A549 (cell line): Measurements from ENCODE around the gene GULP1.

Source experiments
- CEBPB ChIP-seq, 2 experiments: fragments of >200 bp in 1 of 2; sonication (Bioruptor Twin) in 1 of 2; formaldehyde crosslinking in 1 of 2; IDR thresholded peaks; 2 replicates each; pipeline ENCODE4 v1.6.1; 2012 to 2016
- EP300 ChIP-seq, 2 experiments: fragments of >200 bp; sonication (Bioruptor Twin); formaldehyde crosslinking; IDR thresholded peaks; 2 replicates in 1 of 2; 3 replicates in 1 of 2; pipeline ENCODE4 v1.6.1; 2016 to 2017
- MAFK ChIP-seq: fragments of 450-650 bp; IDR thresholded peaks from 2 replicates; pipeline ENCODE4 v1.6.1; 2014; ENCODE audit not compliant: partially characterized antibody
- POLR2A ChIP-seq: IDR thresholded peaks from 2 replicates; pipeline ENCODE4 v1.6.1; 2012; ENCODE audit warnings: mild to moderate bottlenecking, low read length
- RCOR1 ChIP-seq: fragments of 150-350 bp; IDR thresholded peaks from 2 replicates; pipeline ENCODE4 v1.6.1; 2014; ENCODE audit warnings: antibody characterized with exemption, low read length, low read depth
- ZFP36 ChIP-seq: fragments of 450-650 bp; IDR thresholded peaks from 2 replicates; pipeline ENCODE4 v1.6.1; 2014; ENCODE audit warnings: borderline replicate concordance; ENCODE audit not compliant: partially characterized antibody
- TF ChIP-seq, protein P1 (sequence below): fragments of >200 bp; sonication (Bioruptor Twin); formaldehyde crosslinking; IDR thresholded peaks from 3 replicates; pipeline ENCODE4 v1.5.1; 2016
- TF ChIP-seq, protein P2 (sequence below): fragments of 250-450 bp; sonication (Bioruptor Pico); IDR thresholded peaks from 2 replicates; pipeline ENCODE4 v1.5.0; 2021; ENCODE audit warnings: mild to moderate bottlenecking, moderate library complexity, borderline replicate concordance
- TF ChIP-seq, protein P3 (sequence below): fragments of 450-650 bp; IDR thresholded peaks from 2 replicates; pipeline ENCODE4 v1.6.1; 2014; ENCODE audit warnings: antibody characterized with exemption
- TF ChIP-seq, protein P4 (sequence below): fragments of 150-350 bp; IDR thresholded peaks from 2 replicates; pipeline ENCODE4 v1.6.1; 2014; ENCODE audit warnings: low read depth, mild to moderate bottlenecking, low read length
- TF ChIP-seq, protein P5 (sequence below): IDR thresholded peaks from 2 replicates; pipeline ENCODE4 v1.6.1; 2012
- TF ChIP-seq, protein P6 (sequence below): IDR thresholded peaks from 2 replicates; pipeline ENCODE4 v1.6.1; 2012; ENCODE audit warnings: low read depth, borderline replicate concordance

DNA sequence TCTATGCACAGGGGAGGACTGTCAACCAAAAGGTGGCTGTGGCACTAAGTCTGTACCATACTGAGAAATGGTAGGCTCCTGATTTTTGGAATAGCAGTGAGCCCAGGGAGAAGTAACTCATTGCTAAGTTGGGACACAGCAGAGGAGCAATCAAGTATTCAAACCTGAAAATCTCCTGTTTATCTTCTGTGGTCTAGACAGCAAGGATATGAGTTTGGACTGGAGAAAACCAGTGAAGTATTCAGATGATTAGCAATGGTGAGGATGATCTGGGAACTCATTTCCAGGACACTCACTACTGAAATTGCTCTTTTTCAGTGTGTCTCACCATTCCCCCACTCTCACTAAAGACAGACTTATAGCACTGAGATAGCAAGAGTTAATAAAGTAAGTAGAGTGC is 112.0 kb downstream of the GULP1 start:
- TF ChIP-seq, protein P1, sequence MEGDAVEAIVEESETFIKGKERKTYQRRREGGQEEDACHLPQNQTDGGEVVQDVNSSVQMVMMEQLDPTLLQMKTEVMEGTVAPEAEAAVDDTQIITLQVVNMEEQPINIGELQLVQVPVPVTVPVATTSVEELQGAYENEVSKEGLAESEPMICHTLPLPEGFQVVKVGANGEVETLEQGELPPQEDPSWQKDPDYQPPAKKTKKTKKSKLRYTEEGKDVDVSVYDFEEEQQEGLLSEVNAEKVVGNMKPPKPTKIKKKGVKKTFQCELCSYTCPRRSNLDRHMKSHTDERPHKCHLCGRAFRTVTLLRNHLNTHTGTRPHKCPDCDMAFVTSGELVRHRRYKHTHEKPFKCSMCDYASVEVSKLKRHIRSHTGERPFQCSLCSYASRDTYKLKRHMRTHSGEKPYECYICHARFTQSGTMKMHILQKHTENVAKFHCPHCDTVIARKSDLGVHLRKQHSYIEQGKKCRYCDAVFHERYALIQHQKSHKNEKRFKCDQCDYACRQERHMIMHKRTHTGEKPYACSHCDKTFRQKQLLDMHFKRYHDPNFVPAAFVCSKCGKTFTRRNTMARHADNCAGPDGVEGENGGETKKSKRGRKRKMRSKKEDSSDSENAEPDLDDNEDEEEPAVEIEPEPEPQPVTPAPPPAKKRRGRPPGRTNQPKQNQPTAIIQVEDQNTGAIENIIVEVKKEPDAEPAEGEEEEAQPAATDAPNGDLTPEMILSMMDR, result no peak
- no peak for TF ChIP-seq EP300 (IDR thresholded peaks at IDR 0.05)
- no peak for TF ChIP-seq POLR2A
- TF ChIP-seq ZFP36, result no peak
- no peak for TF ChIP-seq MAFK
- TF ChIP-seq, protein P2, sequence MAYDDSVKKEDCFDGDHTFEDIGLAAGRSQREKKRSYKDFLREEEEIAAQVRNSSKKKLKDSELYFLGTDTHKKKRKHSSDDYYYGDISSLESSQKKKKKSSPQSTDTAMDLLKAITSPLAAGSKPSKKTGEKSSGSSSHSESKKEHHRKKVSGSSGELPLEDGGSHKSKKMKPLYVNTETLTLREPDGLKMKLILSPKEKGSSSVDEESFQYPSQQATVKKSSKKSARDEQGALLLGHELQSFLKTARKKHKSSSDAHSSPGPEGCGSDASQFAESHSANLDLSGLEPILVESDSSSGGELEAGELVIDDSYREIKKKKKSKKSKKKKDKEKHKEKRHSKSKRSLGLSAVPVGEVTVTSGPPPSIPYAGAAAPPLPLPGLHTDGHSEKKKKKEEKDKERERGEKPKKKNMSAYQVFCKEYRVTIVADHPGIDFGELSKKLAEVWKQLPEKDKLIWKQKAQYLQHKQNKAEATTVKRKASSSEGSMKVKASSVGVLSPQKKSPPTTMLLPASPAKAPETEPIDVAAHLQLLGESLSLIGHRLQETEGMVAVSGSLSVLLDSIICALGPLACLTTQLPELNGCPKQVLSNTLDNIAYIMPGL (CRISPR knock-in tag), result no peak
- TF ChIP-seq, protein P3, sequence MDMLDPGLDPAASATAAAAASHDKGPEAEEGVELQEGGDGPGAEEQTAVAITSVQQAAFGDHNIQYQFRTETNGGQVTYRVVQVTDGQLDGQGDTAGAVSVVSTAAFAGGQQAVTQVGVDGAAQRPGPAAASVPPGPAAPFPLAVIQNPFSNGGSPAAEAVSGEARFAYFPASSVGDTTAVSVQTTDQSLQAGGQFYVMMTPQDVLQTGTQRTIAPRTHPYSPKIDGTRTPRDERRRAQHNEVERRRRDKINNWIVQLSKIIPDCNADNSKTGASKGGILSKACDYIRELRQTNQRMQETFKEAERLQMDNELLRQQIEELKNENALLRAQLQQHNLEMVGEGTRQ, result no peak
- no peak for TF ChIP-seq CEBPB (IDR thresholded peaks at IDR 0.05)
- TF ChIP-seq, protein P4, sequence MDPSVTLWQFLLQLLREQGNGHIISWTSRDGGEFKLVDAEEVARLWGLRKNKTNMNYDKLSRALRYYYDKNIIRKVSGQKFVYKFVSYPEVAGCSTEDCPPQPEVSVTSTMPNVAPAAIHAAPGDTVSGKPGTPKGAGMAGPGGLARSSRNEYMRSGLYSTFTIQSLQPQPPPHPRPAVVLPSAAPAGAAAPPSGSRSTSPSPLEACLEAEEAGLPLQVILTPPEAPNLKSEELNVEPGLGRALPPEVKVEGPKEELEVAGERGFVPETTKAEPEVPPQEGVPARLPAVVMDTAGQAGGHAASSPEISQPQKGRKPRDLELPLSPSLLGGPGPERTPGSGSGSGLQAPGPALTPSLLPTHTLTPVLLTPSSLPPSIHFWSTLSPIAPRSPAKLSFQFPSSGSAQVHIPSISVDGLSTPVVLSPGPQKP, result no peak
- TF ChIP-seq, protein P5, sequence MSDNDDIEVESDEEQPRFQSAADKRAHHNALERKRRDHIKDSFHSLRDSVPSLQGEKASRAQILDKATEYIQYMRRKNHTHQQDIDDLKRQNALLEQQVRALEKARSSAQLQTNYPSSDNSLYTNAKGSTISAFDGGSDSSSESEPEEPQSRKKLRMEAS, result no peak
- no peak for TF ChIP-seq RCOR1
- TF ChIP-seq, protein P6, sequence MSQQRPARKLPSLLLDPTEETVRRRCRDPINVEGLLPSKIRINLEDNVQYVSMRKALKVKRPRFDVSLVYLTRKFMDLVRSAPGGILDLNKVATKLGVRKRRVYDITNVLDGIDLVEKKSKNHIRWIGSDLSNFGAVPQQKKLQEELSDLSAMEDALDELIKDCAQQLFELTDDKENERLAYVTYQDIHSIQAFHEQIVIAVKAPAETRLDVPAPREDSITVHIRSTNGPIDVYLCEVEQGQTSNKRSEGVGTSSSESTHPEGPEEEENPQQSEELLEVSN, result no peak
